ENCODE measurements around the gene CCDC154.

The CCDC154 gene

DNA sequence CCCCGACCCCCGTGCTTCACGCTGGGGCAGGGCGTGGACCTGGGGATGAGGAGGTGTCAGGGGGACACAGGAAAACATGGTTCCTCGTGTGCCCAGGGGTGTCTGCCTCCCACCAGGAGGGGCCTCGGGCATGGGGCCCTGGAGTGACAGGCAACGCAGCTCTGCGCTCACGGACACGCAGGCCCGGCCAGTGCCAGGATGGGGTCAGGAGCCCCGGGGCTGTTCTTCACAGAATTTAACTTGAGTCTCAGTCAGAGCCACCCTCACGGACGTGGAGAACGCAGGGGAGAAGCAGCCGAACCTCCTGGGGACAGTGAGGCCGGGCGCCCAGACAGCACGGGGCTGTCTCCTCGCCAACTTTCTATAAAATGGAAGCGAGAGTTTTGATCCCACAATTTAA is 46.6 kb downstream of the CCDC154 start:
- no peak for DNase-seq (ENCODE audit: extremely low read depth in 1 of 2, low read depth in 1 of 2)

DNA sequence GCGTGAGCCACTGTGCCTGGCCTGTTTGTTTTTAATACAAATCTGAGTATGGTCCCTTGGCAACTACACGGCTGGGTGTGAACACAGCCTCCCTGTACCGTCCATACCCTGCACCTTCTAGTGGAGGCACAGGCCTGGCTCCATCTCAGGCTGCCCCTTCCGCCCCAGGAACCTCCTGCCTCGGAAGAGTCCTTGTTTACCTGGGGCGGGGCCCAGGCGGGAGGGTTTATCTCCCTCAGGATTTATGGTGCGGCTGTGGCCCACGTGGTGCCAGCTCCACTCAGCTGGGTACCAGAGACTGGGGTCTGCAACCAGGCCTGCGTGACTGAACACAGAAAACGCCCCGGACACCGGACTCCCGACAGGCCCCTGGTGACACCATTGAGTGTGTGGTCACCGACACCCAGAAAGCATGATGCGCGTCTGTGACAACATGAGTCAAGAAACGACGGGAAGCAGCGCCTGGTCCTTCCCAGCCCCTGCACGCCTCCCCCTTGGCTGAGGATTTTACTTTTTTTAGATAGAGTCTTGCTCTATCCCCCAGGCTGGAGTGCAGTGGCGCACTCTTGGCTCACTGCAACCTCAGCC is 48.8 kb downstream of the CCDC154 start:
- DNase-seq (ENCODE audit: extremely low read depth in 1 of 2, low read depth in 1 of 2), result no peak

DNA sequence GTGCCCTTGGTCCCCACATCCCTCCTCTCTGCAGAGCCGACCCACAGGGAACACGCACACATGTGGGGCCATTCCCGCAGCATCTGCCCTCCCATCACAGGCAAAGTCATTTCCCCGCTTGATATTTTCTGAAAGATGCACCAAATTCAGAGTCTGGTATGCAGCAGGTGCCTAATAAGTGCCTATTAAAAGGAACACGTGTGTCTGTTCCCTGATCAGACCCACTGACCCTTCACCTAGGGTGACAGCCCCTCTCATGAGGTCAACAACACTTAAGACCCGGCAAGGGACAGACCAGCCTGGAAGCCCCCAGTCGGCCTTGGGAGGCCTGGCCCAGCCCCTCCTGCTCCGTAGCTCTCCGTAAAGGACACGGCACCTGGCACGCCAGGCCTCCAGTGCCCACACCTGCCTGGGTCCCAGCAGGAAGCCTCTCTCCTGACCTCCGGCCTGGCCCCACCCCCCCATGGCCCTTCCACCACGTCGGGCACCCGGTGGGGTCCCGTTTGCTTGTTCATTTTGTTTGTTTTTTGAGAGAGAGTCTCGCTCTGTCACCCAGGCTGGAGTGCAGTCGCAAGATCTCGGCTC is 49.9 kb downstream of the CCDC154 start:
- DNase-seq (ENCODE audit: extremely low read depth in 1 of 2, low read depth in 1 of 2), result no peak

GRCh38 chr16:1393613-1394176 is 50.7 kb downstream of the CCDC154 start:
- DNase-seq (ENCODE audit: extremely low read depth in 1 of 2, low read depth in 1 of 2), result no peak

DNA sequence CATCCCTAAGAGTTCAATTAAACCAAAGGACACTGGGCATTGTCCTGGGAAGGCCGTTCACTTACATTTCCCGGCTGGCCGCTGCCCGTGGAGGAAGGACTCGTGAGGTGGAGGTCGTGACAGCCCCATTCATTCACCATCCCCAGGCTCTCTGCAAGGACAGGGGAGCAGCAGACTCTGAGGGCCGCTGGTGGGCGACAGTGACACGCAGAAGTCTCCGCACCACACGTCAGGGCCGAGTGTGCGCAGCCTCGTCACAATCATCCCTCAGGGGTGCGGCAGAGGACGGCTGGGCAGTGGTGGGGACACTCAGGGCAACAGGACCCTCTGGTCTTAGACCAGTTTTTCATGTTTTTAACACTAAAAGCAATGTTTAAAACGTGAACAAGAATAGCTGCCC is 51.5 kb downstream of the CCDC154 start:
- DNase-seq (ENCODE audit: extremely low read depth in 1 of 2, low read depth in 1 of 2), result no peak

DNA sequence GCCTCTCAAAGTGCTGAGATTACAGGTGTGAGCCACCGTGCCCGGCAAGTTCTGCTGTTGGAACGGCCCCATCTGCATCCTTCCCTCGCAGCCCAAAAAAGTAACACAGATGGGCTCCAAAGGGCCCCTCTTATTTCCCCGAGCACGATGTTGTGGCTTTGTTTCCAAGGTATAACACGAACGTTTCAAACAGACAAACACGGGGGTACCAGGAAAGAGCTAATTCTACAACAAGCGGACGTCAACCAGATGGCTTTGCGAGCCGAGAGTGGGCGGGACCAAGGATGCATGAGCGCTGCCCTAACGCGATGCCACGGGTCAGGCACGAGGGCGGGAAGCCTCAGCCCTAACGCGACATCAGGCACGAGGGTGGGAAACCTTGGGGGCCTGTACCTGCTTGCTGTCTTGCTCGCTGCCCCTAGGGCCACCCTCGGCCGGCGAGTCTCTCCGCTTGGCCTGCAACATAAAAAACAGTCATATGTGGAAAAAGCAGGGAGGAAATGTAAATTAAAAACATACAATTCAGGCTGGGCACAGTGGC is 54.0 kb downstream of the CCDC154 start:
- DNase-seq (ENCODE audit: extremely low read depth in 1 of 2, low read depth in 1 of 2), result no peak

DNA sequence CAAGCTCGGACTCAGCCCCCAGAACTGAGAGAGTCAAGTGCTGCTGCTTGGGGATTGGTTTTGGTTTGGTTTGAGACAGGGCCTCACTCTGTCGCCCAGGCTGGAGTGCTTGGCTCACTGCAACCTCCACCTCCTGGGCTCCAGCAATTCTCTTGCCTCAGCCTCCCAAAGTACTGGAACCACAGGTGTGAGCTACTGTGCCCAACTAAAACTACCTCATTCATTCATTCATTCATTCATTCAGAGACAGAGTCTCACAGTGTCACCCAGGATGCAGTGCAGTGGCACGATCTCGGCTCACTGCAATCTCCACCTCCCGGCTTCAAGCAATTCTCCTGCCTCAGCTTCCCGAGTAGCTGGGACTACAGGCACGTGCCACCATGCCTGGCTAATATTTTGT is 54.6 kb downstream of the CCDC154 start:
- DNase-seq (ENCODE audit: extremely low read depth in 1 of 2, low read depth in 1 of 2), result no peak

- DNase-seq (ENCODE audit: extremely low read depth in 1 of 2, low read depth in 1 of 2), result no peak
These were observed 57.0 kb downstream of the CCDC154 start for GRCh38 chr16:1387331-1387730.

DNA sequence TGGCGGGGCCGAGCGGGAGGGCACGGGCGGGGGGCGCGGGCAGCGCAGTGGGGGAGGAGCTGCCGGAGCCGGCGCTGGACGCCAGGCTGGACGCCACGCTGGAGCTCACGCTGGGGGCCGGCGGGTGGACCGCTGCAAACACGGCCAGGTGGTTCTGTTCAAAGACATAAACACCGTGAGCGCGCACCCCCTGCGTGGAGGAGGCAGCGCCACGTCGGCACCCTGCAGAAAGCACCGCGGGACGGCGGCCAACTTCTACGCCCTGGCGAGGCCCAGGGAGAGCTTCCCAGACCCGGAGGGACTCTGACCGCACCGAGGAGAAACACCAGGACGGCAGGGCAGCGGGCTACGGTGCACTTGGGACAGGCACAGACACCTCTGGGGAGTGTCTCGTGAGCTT is 59.1 kb downstream of the CCDC154 start:
- DNase-seq (ENCODE audit: extremely low read depth in 1 of 2, low read depth in 1 of 2), result no peak
